T-helper 2 cell treated with Interferon-gamma antibody and Interleukin-4, amounts not matched to agents 100 ng/mL and 5 ng/mL, for 36 hours (primary cell): ENCODE results near the gene PLET1. TPM values are rescaled to one million over a fixed set of nuclear protein-coding genes. Genes with fewer than 3 reads are reported as not detected.
"Not testable (repeated sequence)": the region's sequence is repeated elsewhere in the genome, so short reads cannot be mapped to it uniquely, and the experiment has no call there.

Experiments used
- intact Hi-C: fragments of 100-400 bp; cut with micrococcal nuclease; formaldehyde crosslinking; loops from one replicate; pipeline ENCODE4 v1.15.1; 2023
- total RNA-seq: library from RNA; stranded (reverse); gene quantifications from 2 replicates; pipeline ENCODE4 v1.2.3, GENCODE V29; 2022

The PLET1 gene
- total RNA-seq, 1 donor from 2014 or later, result not detected

- intact Hi-C loops, result no loop called here
Measured at GRCh38 chr11:112216561-112217105, 44.0 kb downstream of the PLET1 start.

GRCh38 chr11:112215621-112216020 lies 45.0 kb downstream of the PLET1 start:
- intact Hi-C loops, result no loop called here

GRCh38 chr11:112213753-112214152 lies 46.9 kb downstream of the PLET1 start:
- intact Hi-C loops, result no loop called here

GRCh38 chr11:112212710-112213109 lies 48.0 kb downstream of the PLET1 start:
- intact Hi-C loops, result no loop called here

- intact Hi-C loops, result no loop called here
Measured at GRCh38 chr11:112212290-112212689, 48.4 kb downstream of the PLET1 start.

- intact Hi-C loops, result no loop called here
Measured at GRCh38 chr11:112211536-112211935, 49.1 kb downstream of the PLET1 start.

- intact Hi-C loops, result no loop called here
Measured at GRCh38 chr11:112210890-112211289, 49.8 kb downstream of the PLET1 start.

- intact Hi-C loops, result no loop called here
Measured at GRCh38 chr11:112206071-112206470, 54.6 kb downstream of the PLET1 start.

- intact Hi-C loops, result no loop called here
Measured at GRCh38 chr11:112200252-112200651, 60.4 kb downstream of the PLET1 start.

- intact Hi-C loops, result not testable (repeated sequence)
Measured at GRCh38 chr11:112199101-112199500, 61.6 kb downstream of the PLET1 start.

Other genes starting within 250 kb of the PLET1 start
- 37.3 and 41.6 TPM in 2 replicates for gene DLAT, start 235.5 kb downstream of the PLET1 start, total RNA-seq
- gene PIH1D2, start 186.8 kb downstream of the PLET1 start, total RNA-seq, result 0.43 and 0.59 TPM in 2 replicates
- 19.5 and 22.8 TPM in 2 replicates for gene NKAPD1, start 186.6 kb downstream of the PLET1 start, total RNA-seq
- 52.1 and 57.4 TPM in 2 replicates for gene TIMM8B, start 174.1 kb downstream of the PLET1 start, total RNA-seq
- gene SDHD, start 174.0 kb downstream of the PLET1 start, total RNA-seq, result 81.1 and 86.7 TPM in 2 replicates
- gene IL18, start 96.8 kb downstream of the PLET1 start, total RNA-seq, result 1.4 TPM in 2 replicates
- 0.27 TPM in 1 of 2 replicates, not detected in the other for gene TEX12, start 93.5 kb downstream of the PLET1 start, total RNA-seq
- gene BCO2, start 85.3 kb downstream of the PLET1 start, total RNA-seq, result 1.1 and 1.4 TPM in 2 replicates
- gene PTS, start 34.4 kb downstream of the PLET1 start, total RNA-seq, result 24.4 and 27.8 TPM in 2 replicates